ENCODE results near the gene DAP3. TPM values are rescaled to one million over a fixed set of nuclear protein-coding genes. Genes with fewer than 3 reads are reported as not detected.

DAP3 gene
- total RNA-seq, 4 donors from 2014 or later, result 158 to 204 (median 186) TPM

DNA sequence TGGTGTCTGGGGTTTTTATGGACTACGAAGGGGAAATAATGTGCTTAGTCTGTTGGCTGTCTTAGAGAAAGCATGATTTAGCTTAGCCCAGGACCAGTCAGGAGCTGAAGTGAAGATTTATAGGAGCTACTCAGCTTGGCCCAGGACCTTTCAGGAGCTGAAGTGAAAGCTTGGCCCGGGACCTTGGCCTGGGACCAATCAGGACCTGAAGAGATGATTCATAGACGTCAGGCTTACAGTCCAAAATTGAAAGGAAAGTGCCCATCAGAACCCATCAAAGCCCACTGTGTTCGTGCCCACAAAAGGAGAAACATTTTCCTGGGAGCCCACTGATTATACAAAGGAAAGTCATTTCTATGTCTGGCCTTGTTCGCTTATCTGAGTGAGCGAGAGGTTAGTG lies 43.2 kb upstream of the DAP3 start:
- H3K27ac ChIP-seq, result peak overlapping the region in 1 of 4 donors; percentile 34
- no peak for DNase-seq
- in situ Hi-C loops (cut with MboI; ENCODE audit: low sequenced_read_pairs in 4 of 4), result no loop called here

DNA sequence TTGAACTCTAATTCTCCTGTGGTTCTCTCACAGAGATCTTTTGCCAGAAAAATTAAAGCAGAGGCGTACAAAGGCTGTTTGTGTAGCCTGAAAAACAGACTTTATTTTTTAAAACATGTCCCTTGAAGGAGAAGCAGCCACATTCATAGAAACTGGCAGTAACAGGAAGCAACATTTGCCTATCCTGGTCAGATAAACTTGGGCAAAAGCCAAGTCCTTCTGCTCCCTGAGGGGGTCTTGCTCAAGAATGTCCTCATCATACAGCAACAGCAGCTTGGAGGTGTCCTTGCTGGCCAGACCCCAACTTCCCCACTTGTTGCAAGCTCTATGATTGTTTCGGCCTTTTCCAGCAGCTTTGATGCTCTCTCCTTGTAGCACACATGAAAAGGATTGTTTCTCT lies 42.6 kb upstream of the DAP3 start:
- Histone ChIP-seq H3K36me3 (no peaks in the 10 kb centered on the region), H3K4me1 (peaks cover 5 to 8% of the 10 kb centered on the region in 2 donors), H3K27ac (peak overlapping the region in 1 of 4 donors; percentile 34), H3K27me3 (peaks cover 0 to 7% (median 0%) of the 10 kb centered on the region in 3 donors), H3K9me3 (no peaks in the 10 kb centered on the region), H3K4me3 (no peak overlapping the region)
- ATAC-seq (peak in 1 of 2 donors; percentile 34), DNase-seq (peak; percentile 31 to 69)
- TF ChIP-seq, protein P1, sequence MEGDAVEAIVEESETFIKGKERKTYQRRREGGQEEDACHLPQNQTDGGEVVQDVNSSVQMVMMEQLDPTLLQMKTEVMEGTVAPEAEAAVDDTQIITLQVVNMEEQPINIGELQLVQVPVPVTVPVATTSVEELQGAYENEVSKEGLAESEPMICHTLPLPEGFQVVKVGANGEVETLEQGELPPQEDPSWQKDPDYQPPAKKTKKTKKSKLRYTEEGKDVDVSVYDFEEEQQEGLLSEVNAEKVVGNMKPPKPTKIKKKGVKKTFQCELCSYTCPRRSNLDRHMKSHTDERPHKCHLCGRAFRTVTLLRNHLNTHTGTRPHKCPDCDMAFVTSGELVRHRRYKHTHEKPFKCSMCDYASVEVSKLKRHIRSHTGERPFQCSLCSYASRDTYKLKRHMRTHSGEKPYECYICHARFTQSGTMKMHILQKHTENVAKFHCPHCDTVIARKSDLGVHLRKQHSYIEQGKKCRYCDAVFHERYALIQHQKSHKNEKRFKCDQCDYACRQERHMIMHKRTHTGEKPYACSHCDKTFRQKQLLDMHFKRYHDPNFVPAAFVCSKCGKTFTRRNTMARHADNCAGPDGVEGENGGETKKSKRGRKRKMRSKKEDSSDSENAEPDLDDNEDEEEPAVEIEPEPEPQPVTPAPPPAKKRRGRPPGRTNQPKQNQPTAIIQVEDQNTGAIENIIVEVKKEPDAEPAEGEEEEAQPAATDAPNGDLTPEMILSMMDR (IDR thresholded peaks at IDR 0.05 in 4 of 5, conservative IDR thresholded peaks at IDR 0.05 in 1 of 5), result no peak
- TF ChIP-seq POLR2A (IDR thresholded peaks at IDR 0.05), result no peak
- intact Hi-C loops (cut with DNase I; ENCODE audit: low total_unique reads), result no loop called here
- in situ Hi-C loops (cut with MboI; ENCODE audit: low sequenced_read_pairs in 4 of 4), result no loop called here

More for the DNA sequence above, 43.2 kb upstream of the DAP3 start:
- Histone ChIP-seq H3K9me3 (no peaks in the 10 kb centered on the region), H3K4me1 (peaks cover 5 to 8% of the 10 kb centered on the region in 2 donors), H3K4me3 (no peak overlapping the region), H3K36me3 (no peaks in the 10 kb centered on the region), H3K27me3 (peaks cover 0 to 4% (median 0%) of the 10 kb centered on the region in 3 donors)
- TF ChIP-seq, protein P1 (IDR thresholded peaks at IDR 0.05 in 4 of 5, conservative IDR thresholded peaks at IDR 0.05 in 1 of 5), result no peak
- TF ChIP-seq POLR2A (IDR thresholded peaks at IDR 0.05), result no peak
- no peak for ATAC-seq
- intact Hi-C loops (cut with DNase I; ENCODE audit: low total_unique reads), result no loop called here

GRCh38 chr1:155648207-155649147 lies 40.4 kb upstream of the DAP3 start:
- H3K4me1 ChIP-seq, result peaks cover 5 to 8% of the 10 kb centered on the region in 2 donors
- intact Hi-C loops (cut with DNase I; ENCODE audit: low total_unique reads), result no loop called here
- H3K9me3 ChIP-seq, result no peaks in the 10 kb centered on the region
- ATAC-seq, result peak in 1 of 2 donors; percentile 77
- DNase-seq, result no peak
- peak overlapping the region in 1 of 4 donors; percentile 41 for H3K27ac ChIP-seq
- H3K27me3 ChIP-seq, result peaks cover 0 to 7% (median 0%) of the 10 kb centered on the region in 3 donors
- in situ Hi-C loops (cut with MboI; ENCODE audit: low sequenced_read_pairs in 4 of 4), result no loop called here
- no peak overlapping the region for H3K4me3 ChIP-seq
- no peaks in the 10 kb centered on the region for H3K36me3 ChIP-seq
- TF ChIP-seq, protein P1 (IDR thresholded peaks at IDR 0.05 in 4 of 5, conservative IDR thresholded peaks at IDR 0.05 in 1 of 5), result peak in 1 of 5 experiments; percentile 25
- TF ChIP-seq POLR2A (IDR thresholded peaks at IDR 0.05), result no peak

- Histone ChIP-seq H3K27me3 (peaks cover 0 to 7% (median 0%) of the 10 kb centered on the region in 3 donors), H3K9me3 (no peaks in the 10 kb centered on the region), H3K4me1 (peaks cover 5 to 8% of the 10 kb centered on the region in 2 donors), H3K36me3 (no peaks in the 10 kb centered on the region), H3K27ac (no peak overlapping the region), H3K4me3 (no peak overlapping the region)
- in situ Hi-C loops (cut with MboI; ENCODE audit: low sequenced_read_pairs in 4 of 4), result loop anchor here in 1 of 4 donors (25.0 kb wide), 1 partner anchor 1387 kb away; the partner anchor contains the start of gene HAX1
- intact Hi-C loops (cut with DNase I; ENCODE audit: low total_unique reads), result no loop called here
- DNase-seq (no peak), ATAC-seq (no peak)
- TF ChIP-seq, protein P1 (IDR thresholded peaks at IDR 0.05 in 4 of 5, conservative IDR thresholded peaks at IDR 0.05 in 1 of 5), result no peak
- no peak for TF ChIP-seq POLR2A (IDR thresholded peaks at IDR 0.05)
These were observed 39.2 kb upstream of the DAP3 start for GRCh38 chr1:155649676-155650075.

All from gastrocnemius medialis (tissue), 4 donors.